Stimulated activated CD4-positive, alpha-beta T cell treated with anti-CD3 and anti-CD28 coated beads, Interleukin-15, amount 100 ng/mL, for 24 hours (primary cell): ENCODE measurements around the gene CCDC124.
"Not testable (repeated sequence)": the region's sequence is repeated elsewhere in the genome, so short reads cannot be mapped to it uniquely, and the experiment has no call there.

ENCODE experiments used
- DNase-seq: peaks from one replicate; pipeline ENCODE4 v3.0.0-alpha.2; 2020

CCDC124 gene

DNA sequence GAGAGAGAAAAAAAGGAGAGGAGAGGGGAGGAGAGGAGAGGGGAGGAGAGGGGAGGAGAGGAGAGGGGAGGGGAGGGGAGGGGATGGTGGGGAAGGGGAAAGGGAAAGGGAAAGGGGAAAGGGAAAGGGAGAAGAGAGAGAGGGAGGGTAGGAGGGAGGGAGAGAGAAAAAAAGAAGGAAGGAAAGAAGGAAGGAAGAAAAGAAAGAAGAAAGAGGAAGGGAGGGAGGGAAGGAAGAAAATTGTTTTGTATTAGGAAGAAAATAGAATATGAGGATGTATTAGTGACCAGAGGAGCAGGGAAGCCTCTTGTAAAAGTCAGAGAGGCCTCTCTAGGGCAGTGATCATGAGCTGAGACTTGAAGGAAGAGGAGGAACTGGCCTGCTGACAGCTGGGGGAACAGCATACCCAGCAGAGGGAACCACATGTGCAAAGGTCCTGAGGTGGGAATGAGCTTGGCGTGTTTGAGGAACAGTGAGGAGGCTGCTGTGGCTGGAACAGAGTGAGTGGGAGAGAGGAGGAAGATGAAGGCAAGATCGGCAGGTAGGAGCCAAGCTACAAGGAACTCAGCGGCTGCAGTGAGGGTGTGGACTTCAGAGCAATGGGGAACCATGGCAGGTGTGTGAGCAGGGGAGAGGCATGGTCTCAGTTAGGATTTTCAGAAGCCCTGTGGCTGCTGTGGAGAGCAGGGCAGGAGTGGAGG is 24.5 kb downstream of the CCDC124 start:
- no peak for DNase-seq

DNA sequence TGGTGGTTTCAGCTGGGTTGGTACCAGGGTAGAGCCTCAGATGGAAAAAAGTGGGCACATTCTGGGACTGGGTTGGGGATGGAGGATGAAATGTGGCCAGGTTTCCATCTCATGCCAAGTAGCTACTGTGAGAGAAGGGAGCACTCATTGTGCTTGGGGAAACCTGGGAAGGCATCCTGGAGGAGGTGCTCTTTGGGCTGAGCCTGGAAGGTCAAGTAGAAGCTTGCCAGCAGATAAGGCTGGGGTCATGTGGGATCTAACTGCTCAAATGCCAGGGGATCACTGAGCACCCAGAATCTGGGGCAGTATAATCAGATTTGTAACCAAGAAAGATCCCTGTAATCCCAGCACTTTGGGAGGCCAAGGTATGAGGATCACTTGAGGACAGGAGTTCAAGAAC is 25.1 kb downstream of the CCDC124 start:
- no peak for DNase-seq

DNA sequence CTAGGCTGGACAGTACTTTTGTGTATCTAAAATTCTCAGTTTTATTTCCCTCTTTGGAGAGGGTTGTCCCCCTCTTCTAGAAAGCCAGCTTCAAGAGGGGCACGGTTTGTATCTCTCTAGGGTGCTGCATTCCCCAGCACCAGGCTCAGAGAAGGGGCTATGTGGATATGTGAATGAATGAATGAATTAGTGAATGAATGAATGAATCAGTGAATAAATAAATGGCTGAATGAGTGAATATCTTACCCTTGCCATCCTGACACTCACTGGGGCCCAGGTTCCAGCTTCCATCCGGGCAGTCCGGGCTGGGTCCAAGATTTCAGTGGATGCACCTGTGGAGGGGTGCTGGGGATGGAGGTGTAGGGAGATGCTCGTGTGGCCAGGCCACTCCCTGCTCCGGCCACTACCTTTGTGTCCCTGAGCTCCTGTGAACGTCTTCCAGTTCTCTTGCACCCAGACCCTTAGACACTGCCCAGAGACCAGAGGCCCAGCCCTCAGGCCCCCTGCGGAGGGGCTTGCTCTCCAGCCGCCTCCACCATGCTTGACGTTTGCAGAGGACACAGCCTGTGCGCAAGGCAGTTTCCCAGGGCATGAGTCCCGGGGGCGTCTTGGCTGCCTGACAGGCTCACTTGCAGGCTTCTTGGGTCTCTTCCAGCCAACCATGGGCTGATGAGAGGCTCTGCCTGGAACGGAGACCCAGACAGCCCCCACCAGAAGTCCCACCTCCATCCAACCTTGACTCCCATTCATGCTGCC is 31.3 kb downstream of the CCDC124 start:
- DNase-seq: no peak

DNA sequence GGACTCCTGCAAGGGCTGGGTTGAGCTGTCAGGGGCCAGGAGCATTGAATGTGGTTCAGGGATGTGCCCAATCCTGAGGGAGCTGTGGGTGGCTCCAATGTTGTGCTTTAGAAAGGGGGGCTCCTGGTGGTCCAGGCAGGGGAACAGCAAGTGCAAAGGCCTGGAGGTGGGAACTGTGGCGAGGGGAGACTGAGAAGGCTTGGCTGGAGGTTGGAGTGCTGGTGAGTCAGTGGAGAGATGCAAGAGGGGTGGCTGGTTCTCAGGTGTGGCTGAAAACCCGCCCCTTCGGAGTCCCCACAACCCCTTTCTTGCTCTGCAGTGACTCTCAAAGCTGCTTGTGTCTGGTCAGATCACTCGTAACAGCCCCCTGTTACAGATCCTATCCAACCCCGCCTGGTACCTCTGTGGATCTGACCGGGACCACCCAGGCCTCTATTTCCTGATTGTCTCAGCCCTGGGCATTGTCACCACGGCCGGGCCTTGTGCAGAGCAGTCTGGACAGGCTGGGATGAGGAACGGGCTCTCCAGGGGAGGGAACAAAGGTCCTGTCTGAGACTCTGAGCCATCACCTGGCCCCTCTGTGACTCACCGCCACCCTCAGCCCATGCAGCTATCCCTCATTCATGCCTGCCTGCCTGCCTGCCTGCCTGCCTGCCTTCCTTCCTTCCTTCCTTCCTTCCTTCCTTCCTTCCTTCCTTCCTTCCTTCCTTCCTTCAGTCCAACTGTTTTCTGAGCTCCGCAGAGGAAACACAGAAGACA is 32.7 kb downstream of the CCDC124 start:
- no peak for DNase-seq

DNA sequence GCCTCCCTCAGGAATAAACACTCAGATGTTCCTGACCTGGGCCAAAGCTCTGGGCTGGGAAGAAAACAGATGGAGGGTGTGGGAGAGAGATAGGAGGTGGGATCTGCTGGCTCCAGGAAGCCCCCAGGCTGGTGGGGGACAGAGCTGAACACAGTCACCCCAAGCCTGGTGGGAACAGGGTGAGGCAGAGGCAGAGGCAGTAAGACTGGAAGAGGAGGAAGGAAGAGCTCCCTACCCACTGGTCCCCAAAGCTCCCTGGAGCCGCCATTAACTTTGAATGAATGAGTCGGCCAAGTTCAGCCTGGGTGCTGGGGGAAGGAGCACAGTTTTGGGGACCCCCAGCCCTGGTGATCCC is 33.3 kb downstream of the CCDC124 start:
- DNase-seq: no peak

DNA sequence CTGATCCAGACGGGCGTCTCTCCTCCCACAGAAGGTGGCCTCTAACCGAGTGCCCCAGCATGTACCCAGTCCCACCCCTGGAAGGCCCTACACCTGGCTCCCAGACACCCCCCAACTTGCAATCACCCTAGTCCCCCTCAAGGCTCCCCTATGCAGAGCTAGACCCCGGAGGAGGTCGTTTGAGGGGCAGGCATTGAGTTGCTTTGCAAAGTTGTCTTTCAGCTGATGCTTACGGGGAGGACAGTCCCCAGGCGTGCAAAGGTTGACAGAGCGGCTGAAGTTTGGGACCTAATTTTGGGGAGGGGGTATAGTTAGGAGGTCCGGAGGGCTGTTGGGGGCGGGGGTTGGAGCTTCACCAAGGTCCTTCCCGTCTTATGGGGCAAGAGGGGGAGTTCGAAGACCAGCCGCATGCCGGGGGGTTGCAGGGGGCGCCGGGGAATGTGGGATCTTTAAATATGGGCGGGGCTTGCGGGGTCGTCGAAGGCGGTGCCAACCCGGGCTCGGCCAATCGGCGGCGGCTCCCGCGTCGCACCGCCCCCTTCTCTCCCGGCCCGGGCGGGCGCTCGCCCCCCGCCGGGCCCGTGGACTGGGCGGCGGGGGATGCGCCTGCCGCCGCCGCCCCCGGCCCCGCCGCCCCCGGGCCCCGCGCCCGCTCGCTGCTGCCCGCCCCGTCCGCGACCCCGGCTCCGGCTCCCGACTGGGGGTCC is 33.9 kb downstream of the CCDC124 start, which contains the start of gene KCNN1:
TSS of gene KCNN1 (plus strand) at position 558 of the 707 bp plus-strand sequence. CDS start 6,782 bp downstream, outside the sequence.
- DNase-seq: no peak

DNA sequence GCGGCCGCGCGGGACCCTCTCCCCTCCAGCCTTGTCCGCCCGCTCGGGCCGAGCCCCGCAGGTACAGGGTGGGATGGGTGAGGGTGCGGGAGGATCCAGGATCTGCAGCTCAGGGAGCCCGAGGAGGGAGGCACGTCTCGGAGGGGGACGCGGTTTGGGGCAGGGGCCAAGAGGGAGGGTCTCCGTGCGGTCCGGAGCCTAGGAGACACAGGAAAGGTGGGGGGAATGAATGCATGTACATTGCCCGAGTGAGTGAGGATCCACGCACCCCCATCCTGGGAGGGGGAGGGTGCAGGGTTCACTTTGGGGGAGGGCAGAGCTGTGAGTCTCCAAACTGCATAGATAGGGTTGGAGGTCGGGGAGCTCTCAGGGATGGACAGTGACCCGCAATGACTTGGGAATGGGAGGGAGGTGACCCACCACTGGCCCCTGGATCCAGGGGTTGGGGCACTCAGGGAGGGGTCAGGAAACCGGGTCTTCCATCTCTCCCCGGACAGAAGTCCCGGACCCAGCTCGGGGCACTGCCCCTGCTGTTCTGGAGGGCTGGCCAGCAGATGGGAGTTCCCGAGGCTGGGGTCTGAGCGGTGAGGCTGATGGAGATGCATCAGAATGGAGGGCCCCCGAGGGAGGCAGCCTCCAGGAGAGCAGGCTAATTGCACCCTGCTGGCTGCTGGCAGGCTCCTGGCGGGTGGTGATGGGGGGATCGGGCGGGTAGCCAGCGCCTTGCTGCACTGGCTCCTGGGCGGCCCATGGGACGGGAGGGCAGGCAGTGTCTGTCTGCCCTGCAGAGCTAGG is 34.6 kb downstream of the CCDC124 start:
- DNase-seq: no peak

DNA sequence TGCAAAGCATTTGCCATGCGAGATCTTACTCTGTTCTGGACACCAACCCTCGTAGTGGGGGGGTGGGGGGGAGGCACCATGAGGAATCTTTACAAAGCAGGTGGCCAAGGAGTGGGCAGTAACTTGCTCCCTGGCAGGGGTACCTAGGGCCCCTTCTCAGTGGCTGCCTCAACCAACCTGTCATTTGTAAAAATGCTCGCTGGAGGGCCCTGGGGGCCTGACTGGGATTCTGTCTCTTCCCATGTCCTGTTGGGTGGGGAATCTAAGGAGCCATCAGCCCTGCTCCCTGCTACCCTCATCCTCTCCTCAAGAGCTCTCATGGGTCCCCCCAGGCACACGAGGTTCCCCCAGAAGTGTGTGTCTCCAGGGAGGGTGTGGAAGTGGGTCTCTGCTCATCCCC is 35.5 kb downstream of the CCDC124 start:
- no peak for DNase-seq

DNA sequence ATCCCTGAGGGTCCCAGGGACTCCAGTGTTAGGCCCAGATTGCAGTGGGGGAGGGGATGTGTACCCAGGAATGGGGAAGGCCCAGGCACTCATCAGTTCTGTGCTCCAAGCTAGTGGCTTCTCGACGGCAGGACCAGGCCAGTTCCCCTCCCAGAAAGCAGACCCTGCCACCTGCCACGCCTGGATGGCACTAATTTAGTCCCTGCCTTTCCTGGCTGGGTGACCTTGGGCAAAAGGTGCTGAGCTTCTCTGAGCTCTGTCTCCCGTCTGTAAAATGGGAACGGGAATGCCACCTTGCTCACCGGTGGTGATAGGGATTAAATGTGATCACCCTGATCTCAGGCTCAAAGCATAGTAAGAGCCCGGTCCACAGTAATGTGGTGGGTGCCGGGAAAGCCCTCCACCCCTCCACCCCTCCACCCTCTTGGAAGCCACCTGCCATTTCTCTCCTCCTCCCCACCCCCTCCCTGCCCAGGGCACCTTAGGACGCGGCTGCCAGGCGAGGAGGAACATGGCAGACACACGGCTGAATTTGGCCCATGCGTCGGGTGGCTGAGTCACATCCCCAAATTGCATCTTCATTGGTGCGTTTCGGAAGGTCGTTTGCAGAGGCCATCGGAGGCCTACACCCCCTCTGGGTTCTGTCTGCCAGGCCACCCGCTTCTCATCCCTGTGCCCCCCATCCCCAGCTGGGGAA is 36.4 kb downstream of the CCDC124 start:
- DNase-seq: no peak

DNA sequence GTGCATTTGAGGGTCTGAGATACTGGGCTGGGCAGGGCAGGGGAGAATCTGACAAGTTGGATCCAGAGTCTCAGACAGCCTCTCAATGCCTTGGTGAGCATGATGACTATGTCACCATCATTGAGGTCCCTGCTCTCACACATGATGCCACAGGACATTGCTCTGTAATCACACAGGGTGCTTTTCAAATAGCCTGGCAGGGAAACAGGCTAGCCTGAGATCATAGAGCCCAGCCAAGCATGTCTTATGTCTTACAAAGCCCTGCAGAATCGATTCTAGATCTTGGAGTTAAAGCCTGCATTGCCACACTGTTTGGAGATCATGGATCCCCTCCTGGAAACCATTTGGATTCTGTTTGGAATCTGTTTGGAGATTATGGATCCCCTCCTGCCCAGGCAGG is 39.4 kb downstream of the CCDC124 start:
- no peak for DNase-seq

DNA sequence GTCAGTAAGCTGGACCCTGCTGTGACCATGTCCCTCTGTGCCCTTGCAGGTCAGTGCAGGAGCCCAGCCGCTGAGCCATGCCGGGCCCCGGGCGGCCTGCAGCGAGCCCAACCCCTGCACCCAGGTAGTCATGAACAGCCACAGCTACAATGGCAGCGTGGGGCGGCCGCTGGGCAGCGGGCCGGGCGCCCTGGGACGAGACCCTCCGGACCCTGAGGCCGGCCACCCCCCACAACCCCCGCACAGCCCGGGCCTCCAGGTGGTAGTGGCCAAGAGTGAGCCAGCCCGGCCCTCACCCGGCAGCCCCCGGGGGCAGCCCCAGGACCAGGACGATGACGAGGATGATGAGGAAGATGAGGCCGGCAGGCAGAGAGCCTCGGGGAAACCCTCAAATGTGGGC is 40.9 kb downstream of the CCDC124 start:
- no peak for DNase-seq

DNA sequence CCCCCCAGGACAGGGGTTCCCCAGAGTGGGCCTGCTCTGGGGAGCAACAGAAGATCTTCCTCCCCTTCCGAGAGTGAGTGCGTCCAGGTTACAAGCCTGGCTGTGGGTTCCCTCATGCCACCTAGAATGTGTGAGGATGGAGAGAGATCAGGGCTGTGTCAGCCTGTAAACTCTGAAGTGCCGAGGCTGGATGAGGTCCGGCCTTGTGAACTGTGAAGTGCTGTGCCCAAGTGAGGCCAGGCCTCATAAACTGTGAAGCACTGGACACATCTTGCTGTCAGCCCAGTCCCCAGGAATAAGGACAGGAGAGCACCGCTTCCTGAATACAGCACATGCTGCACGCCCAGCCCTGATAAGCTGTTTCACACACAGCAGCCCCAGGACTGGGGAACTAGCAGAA is 41.7 kb downstream of the CCDC124 start:
- no peak for DNase-seq

DNA sequence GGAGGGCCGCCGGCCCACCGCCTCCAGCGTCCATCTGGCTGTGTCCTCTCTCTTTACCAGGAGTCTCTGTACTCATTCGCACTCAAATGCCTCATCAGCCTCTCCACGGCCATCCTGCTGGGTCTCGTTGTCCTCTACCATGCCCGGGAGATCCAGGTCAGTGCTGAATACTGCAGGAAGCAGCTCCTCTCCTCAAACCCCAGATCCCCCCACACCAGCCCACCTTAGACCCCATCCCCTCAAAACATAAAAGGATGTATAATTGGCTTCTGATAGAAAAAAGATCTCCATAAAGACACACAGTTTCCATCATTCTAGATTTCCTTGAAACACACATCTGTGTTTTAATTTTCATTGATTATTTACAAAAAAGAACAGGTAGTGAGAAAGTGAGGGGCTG is 42.2 kb downstream of the CCDC124 start:
- no peak for DNase-seq

DNA sequence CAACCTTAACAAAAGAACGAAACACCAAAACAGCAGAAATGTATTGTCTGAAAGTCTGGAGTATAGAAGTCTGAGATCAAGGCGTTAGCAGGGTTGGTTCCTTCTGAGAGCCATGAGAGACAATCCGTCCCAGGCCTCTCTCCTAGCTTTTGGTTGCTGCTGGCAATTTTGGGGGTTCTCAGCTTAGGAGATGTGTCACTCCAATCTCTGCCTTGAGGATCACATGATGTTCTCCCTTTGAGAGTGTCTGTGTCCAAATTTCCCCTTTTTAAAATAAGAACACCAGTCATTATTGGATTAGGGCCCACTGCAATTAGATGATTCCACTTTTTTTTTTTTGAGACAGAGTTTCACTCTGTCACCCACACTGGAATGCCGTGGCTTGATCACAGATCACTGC is 44.2 kb downstream of the CCDC124 start:
- no peak for DNase-seq

DNA sequence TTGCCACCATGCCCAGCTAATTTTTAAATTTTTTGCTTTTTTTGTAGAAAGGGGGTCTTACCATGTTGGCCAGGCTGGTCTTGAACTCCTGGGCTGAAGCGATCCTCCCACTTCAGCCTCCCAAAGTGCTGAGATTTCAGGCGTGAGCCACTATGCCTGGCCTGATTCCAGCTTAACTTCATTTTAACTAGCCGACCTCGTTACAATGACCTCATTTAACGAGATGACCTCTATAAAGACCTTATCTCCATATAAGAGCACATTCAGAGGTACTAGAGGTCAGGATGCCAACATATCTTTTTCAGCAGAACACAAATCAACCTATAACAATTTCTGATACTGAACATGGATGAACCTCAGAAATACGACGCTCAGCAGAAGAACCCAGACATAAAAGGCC is 44.7 kb downstream of the CCDC124 start:
- DNase-seq: no peak

DNA sequence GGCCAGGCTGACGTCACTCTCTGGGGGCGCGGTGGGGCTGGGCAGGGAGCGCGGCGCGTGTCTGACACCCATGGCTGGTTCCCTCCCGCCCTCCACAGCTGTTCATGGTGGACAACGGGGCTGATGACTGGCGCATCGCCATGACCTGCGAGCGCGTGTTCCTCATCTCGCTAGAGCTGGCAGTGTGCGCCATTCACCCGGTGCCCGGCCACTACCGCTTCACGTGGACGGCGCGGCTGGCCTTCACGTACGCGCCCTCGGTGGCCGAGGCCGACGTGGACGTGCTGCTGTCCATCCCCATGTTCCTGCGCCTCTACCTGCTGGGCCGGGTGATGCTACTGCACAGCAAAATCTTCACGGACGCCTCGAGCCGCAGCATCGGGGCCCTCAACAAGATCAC is 48.8 kb downstream of the CCDC124 start:
- no peak for DNase-seq

DNA sequence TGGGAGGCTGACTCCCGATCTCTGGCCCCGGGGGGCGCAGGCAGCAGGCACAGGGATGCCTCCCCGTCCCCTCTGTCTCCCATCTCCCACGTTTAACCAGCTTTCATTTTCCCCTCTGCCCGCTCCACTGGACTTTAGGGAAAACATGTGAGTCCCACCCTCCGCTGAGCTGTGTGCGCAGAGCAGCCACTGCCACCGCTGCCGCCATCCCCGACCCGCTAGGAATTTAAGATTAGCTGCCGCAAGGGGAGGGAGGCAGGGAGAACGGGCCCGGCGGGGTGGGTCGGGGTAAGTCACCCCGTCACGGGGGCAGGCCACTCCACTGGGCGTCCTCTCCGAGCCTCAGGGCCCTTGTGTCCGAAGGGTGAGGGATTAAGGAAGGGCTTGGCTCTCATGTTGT is 49.6 kb downstream of the CCDC124 start:
- DNase-seq: no peak

DNA sequence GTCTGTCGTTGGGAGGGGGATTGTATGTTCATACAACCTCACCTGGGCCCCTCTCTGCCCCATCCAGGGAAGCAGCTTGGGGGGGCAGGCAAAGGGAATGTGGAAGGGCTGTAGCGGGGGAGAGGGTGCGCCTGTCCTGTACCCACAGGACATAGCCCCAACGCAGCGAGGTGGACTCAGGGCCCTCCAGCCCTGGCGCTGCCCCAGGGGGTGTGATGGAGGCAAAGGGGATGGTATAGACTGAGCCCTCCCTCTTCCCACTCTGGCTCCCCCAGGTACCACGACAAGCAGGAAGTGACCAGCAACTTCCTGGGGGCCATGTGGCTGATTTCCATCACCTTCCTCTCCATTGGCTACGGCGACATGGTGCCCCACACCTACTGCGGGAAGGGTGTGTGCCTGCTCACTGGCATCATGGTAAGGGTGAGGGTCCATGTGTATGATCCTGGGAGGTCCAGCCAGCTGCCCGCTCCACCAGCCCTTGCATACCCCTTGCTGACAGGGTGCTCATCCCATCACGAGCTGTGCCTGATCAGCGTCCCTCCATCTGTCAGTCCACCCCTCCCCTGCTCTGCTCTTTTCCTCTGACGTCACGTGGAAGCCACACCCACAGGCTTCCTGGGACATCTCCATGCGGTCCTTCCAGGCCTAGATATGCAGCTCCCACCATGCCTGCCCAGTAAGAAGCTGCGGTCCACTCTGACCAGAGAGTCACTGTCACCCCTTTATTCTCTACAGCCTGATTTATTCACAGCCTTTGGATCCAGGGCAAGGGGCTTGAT is 52.4 kb downstream of the CCDC124 start:
- DNase-seq: no peak

DNA sequence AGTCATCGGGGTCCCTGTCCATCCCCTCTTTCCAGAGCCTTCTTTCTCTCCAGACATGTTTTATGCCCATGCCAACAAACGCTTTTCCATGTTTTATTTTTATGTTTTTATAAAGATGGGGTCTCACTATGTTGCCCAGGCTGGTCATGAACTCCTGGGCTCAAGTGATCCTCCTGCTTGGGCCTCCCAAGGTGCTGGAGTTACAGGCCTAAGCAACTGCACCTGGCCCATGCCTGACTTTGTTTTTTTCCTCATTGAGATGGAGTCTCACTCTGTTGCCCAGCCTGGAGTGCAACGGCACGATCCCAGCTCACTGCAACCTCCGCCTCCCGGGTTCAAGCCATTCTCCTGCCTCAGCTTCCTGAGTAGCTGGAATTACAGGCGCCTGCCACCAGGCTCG is 53.8 kb downstream of the CCDC124 start:
- DNase-seq: not testable (repeated sequence)

DNA sequence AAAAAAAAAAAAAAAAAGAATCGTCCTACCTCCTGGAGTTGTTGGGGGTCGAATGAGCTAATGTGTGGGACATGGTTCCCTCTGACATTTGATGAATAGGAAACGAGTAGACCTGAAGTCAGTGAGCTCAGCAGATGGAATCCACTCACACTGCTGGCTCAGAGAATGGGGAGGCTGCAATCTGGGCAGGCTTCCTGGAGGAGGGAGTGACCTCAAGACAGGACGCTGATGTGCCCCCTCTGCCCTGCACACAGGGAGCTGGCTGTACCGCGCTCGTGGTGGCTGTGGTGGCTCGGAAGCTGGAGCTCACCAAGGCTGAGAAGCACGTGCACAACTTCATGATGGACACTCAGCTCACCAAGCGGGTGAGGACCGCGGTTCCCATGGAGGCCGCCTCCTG is 55.3 kb downstream of the CCDC124 start:
- DNase-seq: no peak
